ENCODE measurements around the gene TECR. TPM values are rescaled to one million over a fixed set of nuclear protein-coding genes. Genes with fewer than 3 reads are reported as not detected.
"Not testable (repeated sequence)": the region's sequence is repeated elsewhere in the genome, so short reads cannot be mapped to it uniquely, and the experiment has no call there.

TECR gene
- total and polyA plus RNA-seq, 2 donors (not counting 3 experiments of a cell fraction or from before 2014, with no cell fraction given), result 109 to 193 TPM

DNA sequence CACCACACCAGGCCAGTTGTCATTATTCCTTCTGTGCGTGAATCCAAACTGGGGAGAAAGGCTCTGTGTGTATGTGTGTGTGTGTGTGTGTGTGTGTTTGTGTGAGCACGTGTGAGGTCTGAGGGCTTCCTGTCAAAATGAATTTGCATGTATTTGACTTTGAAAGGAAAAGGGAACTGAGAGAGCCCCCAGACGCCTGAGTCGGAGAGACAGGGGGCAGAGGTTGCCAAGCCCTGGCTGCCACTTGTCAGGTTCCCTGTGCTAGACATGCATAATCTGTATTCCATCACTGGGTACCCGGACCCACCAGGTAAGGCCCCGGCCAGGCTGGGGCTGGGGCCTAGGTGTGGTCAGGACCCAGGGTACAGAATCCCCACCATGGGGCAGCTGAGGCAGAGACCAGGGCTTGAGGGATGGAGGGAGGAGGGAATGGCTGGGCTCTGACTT is 53.5 kb downstream of the TECR start, which contains the start of gene CLEC17A:
Gene CLEC17A (plus strand): TSS at position 191 of the 447 bp plus-strand sequence. CDS start 77 bp downstream, at position 268.
- H3K27me3 ChIP-seq (ENCODE audit: control insufficient read depth in 2 of 2, insufficient read depth in 2 of 2, low read length in 2 of 2), result no peaks in the 10 kb centered on the region
- no peak within 1 kb of the TSS for H3K4me2 ChIP-seq (ENCODE audit: insufficient read depth, low read length)
- no TSS peak for BruUV-seq (replicated peaks)
- ChIA-PET CTCF (no interaction called here), POLR2A (no interaction called here)
- dilution Hi-C loops (cut with MboI; ENCODE audit: extremely low pct_ligation_motif_present, low sequenced_read_pairs) (no loop called here), intact Hi-C loops (cut with micrococcal nuclease) (no loop called here)
- H3K9me3 ChIP-seq (replicated peaks; ENCODE audit: control insufficient read depth, insufficient read depth, low read length), result no peaks in the 10 kb centered on the region
- no peak within 1 kb of the TSS for H3K27ac ChIP-seq (ENCODE audit: insufficient read depth, low read depth, low read length)
- TF ChIP-seq, protein P1, sequence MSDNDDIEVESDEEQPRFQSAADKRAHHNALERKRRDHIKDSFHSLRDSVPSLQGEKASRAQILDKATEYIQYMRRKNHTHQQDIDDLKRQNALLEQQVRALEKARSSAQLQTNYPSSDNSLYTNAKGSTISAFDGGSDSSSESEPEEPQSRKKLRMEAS (IDR thresholded peaks at IDR 0.05; ENCODE audit: insufficient read depth, insufficient read length), result no peak
- TF ChIP-seq POLR2A (IDR thresholded peaks at IDR 0.05; ENCODE audit: low read depth, low read length) (no peak), JUN (IDR thresholded peaks at IDR 0.05; ENCODE audit: borderline replicate concordance, insufficient read depth, insufficient read length, low read depth) (no peak), FOS (IDR thresholded peaks at IDR 0.05; ENCODE audit: borderline replicate concordance, insufficient read depth, low read length) (no peak), POLR2AphosphoS5 (IDR thresholded peaks at IDR 0.05; ENCODE audit: insufficient read depth, low read depth, low read length) (no peak), EZH2 (IDR thresholded peaks at IDR 0.05; ENCODE audit: borderline replicate concordance, low read depth, low read length, severe bottlenecking) (no peak), GATA2 (IDR thresholded peaks at IDR 0.05; ENCODE audit: insufficient read depth, insufficient read length, low read depth, low read length) (no peak), MYC (IDR thresholded peaks at IDR 0.05; ENCODE audit: low read depth, low read length) (no peak)
- TF ChIP-seq, protein P2, sequence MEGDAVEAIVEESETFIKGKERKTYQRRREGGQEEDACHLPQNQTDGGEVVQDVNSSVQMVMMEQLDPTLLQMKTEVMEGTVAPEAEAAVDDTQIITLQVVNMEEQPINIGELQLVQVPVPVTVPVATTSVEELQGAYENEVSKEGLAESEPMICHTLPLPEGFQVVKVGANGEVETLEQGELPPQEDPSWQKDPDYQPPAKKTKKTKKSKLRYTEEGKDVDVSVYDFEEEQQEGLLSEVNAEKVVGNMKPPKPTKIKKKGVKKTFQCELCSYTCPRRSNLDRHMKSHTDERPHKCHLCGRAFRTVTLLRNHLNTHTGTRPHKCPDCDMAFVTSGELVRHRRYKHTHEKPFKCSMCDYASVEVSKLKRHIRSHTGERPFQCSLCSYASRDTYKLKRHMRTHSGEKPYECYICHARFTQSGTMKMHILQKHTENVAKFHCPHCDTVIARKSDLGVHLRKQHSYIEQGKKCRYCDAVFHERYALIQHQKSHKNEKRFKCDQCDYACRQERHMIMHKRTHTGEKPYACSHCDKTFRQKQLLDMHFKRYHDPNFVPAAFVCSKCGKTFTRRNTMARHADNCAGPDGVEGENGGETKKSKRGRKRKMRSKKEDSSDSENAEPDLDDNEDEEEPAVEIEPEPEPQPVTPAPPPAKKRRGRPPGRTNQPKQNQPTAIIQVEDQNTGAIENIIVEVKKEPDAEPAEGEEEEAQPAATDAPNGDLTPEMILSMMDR (IDR thresholded peaks at IDR 0.05; ENCODE audit: extremely low read depth in 1 of 2, insufficient read depth in 1 of 2, low read depth in 1 of 2, low read length in 2 of 2), result no peak
- no peaks in the 10 kb centered on the region for H3K36me3 ChIP-seq (ENCODE audit: control insufficient read depth in 2 of 2, extremely low read depth in 1 of 2, insufficient read depth in 2 of 2, low read length in 2 of 2)
- H3K4me1 ChIP-seq (ENCODE audit: control insufficient read depth, extremely low read depth, insufficient read depth, low read length), result no peaks in the 10 kb centered on the region
- no peaks in the 10 kb centered on the region for H4K20me1 ChIP-seq (replicated peaks; ENCODE audit: control insufficient read depth, extremely low read depth, insufficient read depth, low read length)
- no peaks in the 10 kb centered on the region for H3K9me1 ChIP-seq (replicated peaks; ENCODE audit: control insufficient read depth, extremely low read depth, insufficient read depth, low read length)
- no peak within 1 kb of the TSS for H2AFZ ChIP-seq (ENCODE audit: low read depth, low read length)
- FAIRE-seq (no peak), DNase-seq (ENCODE audit: low read depth, low spot score) (no peak)
- no peak within 1 kb of the TSS for H3K4me3 ChIP-seq (replicated peaks in 1 of 3; ENCODE audit: insufficient read depth in 1 of 3, low read depth in 1 of 3, low read length in 3 of 3)
- no peak within 1 kb of the TSS for H3K9ac ChIP-seq (replicated peaks; ENCODE audit: extremely low read depth, insufficient read depth, low read length)
- H3K79me2 ChIP-seq (ENCODE audit: control insufficient read depth, insufficient read depth, low read length), result no peaks in the 10 kb centered on the region

DNA sequence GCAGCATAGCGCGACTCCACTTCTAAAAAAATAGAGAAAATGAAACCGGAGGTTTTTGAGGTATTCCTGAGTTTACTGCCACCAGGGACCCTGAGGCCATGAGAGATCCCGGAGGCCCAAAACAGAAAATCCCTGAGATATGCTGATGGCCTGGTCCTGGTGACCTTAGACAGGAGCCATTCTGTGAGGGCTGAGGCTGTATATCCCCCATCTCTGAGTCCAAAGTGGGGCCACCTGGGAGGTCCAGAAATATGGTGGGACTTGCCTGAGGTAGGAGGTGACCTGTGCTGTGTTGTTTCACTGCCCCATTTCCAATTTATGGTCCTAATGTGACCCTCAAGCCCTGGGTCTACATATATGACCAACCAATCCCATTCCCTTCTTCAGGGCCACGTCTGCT is 55.0 kb downstream of the TECR start:
- dilution Hi-C loops (cut with MboI; ENCODE audit: extremely low pct_ligation_motif_present, low sequenced_read_pairs), result not testable (repeated sequence)

DNA sequence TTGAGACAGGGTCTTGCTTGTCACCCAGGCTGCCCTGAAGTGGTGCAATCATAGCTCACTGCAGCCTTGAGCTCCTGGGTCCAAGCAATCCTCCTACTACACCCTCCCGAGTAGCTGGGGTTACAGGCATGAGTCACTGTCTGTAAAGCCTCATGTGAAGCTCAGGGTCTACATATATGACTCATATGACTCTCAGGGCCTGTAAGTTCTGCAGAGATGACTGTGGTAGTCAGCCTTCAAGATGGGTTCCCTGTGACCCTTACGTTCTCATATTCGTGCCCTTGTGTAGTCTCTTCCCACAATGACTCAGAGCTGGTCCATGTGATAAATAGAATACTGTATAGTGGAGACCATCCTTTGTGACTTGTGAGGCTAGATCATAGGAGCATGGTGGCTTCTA is 55.8 kb downstream of the TECR start:
- POLR2A ChIA-PET; H4K20me1 ChIP-seq (replicated peaks; ENCODE audit: control insufficient read depth, extremely low read depth, insufficient read depth, low read length); FAIRE-seq; H2AFZ ChIP-seq (ENCODE audit: low read depth, low read length); CTCF ChIA-PET; H3K79me2 ChIP-seq (ENCODE audit: control insufficient read depth, insufficient read depth, low read length); H3K4me3 ChIP-seq (replicated peaks in 1 of 3; ENCODE audit: insufficient read depth in 1 of 3, low read depth in 1 of 3, low read length in 3 of 3); H3K4me2 ChIP-seq (ENCODE audit: insufficient read depth, low read length); intact Hi-C loops (cut with micrococcal nuclease); H3K27ac ChIP-seq (ENCODE audit: insufficient read depth, low read depth, low read length); H3K9me3 ChIP-seq (replicated peaks; ENCODE audit: control insufficient read depth, insufficient read depth, low read length); H3K27me3 ChIP-seq (ENCODE audit: control insufficient read depth in 2 of 2, insufficient read depth in 2 of 2, low read length in 2 of 2); DNase-seq (ENCODE audit: low read depth, low spot score); H3K9me1 ChIP-seq (replicated peaks; ENCODE audit: control insufficient read depth, extremely low read depth, insufficient read depth, low read length); H3K9ac ChIP-seq (replicated peaks; ENCODE audit: extremely low read depth, insufficient read depth, low read length); H3K4me1 ChIP-seq (ENCODE audit: control insufficient read depth, extremely low read depth, insufficient read depth, low read length); H3K36me3 ChIP-seq (ENCODE audit: control insufficient read depth in 2 of 2, extremely low read depth in 1 of 2, insufficient read depth in 2 of 2, low read length in 2 of 2); dilution Hi-C loops (cut with MboI; ENCODE audit: extremely low pct_ligation_motif_present, low sequenced_read_pairs); BruUV-seq (replicated peaks): not testable (repeated sequence)

More for the DNA sequence above, 55.0 kb downstream of the TECR start:
- DNase-seq (ENCODE audit: low read depth, low spot score); FAIRE-seq; H3K4me3 ChIP-seq (replicated peaks in 1 of 3; ENCODE audit: insufficient read depth in 1 of 3, low read depth in 1 of 3, low read length in 3 of 3); H3K9me1 ChIP-seq (replicated peaks; ENCODE audit: control insufficient read depth, extremely low read depth, insufficient read depth, low read length); intact Hi-C loops (cut with micrococcal nuclease); H3K9me3 ChIP-seq (replicated peaks; ENCODE audit: control insufficient read depth, insufficient read depth, low read length); H3K79me2 ChIP-seq (ENCODE audit: control insufficient read depth, insufficient read depth, low read length); H3K36me3 ChIP-seq (ENCODE audit: control insufficient read depth in 2 of 2, extremely low read depth in 1 of 2, insufficient read depth in 2 of 2, low read length in 2 of 2); H4K20me1 ChIP-seq (replicated peaks; ENCODE audit: control insufficient read depth, extremely low read depth, insufficient read depth, low read length); POLR2A ChIA-PET; BruUV-seq (replicated peaks); H3K4me1 ChIP-seq (ENCODE audit: control insufficient read depth, extremely low read depth, insufficient read depth, low read length); H3K4me2 ChIP-seq (ENCODE audit: insufficient read depth, low read length); H2AFZ ChIP-seq (ENCODE audit: low read depth, low read length); H3K9ac ChIP-seq (replicated peaks; ENCODE audit: extremely low read depth, insufficient read depth, low read length); CTCF ChIA-PET; H3K27ac ChIP-seq (ENCODE audit: insufficient read depth, low read depth, low read length); H3K27me3 ChIP-seq (ENCODE audit: control insufficient read depth in 2 of 2, insufficient read depth in 2 of 2, low read length in 2 of 2): not testable (repeated sequence)
